ENCODE data around the gene PLCH1. TPM values are rescaled to one million over a fixed set of nuclear protein-coding genes. Genes with fewer than 3 reads are reported as not detected.

The PLCH1 gene
- total RNA-seq, 1 experiment from 2014 or later, result 4.1 TPM

DNA sequence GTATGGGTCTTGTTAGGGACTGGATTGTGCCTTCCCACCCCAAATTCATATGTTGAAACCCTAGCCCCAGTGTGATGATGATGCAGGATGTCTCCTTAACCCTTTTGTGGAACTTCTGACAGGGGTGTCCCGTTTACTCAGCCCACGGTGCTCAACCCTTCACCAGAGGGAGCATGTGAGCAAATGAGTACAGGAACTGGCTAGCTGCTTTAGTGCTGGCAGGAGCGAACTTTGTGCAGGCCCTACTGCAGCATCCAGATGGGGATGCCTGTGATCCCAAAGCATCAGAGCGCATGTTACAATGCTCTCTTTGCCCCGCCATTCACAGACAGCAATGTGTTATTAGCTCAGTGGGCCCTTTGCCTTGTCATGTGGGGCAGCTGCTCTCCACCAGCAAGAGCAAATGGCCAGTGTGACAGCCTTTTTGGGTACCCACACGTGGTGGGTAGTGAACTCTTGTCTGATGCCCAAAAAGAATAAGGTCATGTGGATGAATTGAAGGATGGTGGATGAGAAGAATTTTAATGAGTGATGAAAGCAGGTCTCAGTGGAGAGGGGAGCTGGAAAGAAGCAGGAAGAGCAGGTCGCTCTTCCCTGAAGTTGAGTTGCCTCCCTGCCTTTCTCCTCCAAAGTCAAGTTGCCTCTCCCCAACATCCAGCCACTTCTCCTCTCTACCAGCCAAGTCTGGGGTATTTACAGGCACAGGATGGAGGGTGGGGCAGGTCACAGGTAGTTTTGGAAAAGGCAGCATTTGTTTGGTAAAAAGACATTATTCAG, 388.1 kb downstream of the PLCH1 start:
- H3K36me3 ChIP-seq (ENCODE audit: low read depth, low read length), result no peaks in the 10 kb centered on the region
- H3K4me3 ChIP-seq (ENCODE audit: low read length), result no peak overlapping the region
- no peaks in the 10 kb centered on the region for H3K27me3 ChIP-seq (ENCODE audit: low read length)
- H3K27ac ChIP-seq (ENCODE audit: low read length), result no peak overlapping the region
- no peak overlapping the region for H3K4me2 ChIP-seq (ENCODE audit: low read length)
- intact Hi-C loops (cut with micrococcal nuclease), result loop anchor here (10.0 kb wide), 1 partner anchor 498 kb away; the partner anchor contains the start of gene SLC33A1
- CTCF ChIA-PET, result interaction anchor here (0.5 to 1.0 kb wide), 2 partner anchors 338 to 345 kb away, joined by 3 to 6 read pairs; no protein-coding TSS in a partner anchor
- H3K9me2 ChIP-seq (replicated peaks; ENCODE audit: low read length), result no peaks in the 10 kb centered on the region
- POLR2A ChIA-PET (ENCODE audit: unreplicated experiment), result no interaction called here
- TF ChIP-seq, protein P1, sequence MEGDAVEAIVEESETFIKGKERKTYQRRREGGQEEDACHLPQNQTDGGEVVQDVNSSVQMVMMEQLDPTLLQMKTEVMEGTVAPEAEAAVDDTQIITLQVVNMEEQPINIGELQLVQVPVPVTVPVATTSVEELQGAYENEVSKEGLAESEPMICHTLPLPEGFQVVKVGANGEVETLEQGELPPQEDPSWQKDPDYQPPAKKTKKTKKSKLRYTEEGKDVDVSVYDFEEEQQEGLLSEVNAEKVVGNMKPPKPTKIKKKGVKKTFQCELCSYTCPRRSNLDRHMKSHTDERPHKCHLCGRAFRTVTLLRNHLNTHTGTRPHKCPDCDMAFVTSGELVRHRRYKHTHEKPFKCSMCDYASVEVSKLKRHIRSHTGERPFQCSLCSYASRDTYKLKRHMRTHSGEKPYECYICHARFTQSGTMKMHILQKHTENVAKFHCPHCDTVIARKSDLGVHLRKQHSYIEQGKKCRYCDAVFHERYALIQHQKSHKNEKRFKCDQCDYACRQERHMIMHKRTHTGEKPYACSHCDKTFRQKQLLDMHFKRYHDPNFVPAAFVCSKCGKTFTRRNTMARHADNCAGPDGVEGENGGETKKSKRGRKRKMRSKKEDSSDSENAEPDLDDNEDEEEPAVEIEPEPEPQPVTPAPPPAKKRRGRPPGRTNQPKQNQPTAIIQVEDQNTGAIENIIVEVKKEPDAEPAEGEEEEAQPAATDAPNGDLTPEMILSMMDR (conservative IDR thresholded peaks at IDR 0.05; ENCODE audit: low read depth, low read length), result peak; percentile 45; the same call in 1 of the 2 replicates
- no peak for TF ChIP-seq EZH2 (IDR thresholded peaks at IDR 0.05; ENCODE audit: low read length, unreplicated experiment)
- H3K4me1 ChIP-seq (ENCODE audit: insufficient read depth, low read length), result no peaks in the 10 kb centered on the region
- peak; percentile 23 for DNase-seq
- H3K9me3 ChIP-seq (ENCODE audit: low read length), result no peaks in the 10 kb centered on the region
- no peaks in the 10 kb centered on the region for H3F3A ChIP-seq (ENCODE audit: low read length, unreplicated experiment)
- ATAC-seq, result peak; percentile 52
- no peaks in the 10 kb centered on the region for H3K79me2 ChIP-seq (ENCODE audit: low read length)
- no peak overlapping the region for H2AFZ ChIP-seq (ENCODE audit: low read length)
- no peak overlapping the region for H3K9ac ChIP-seq (ENCODE audit: low read length)
- no TSS peak for BruUV-seq (replicated peaks)
- no peaks in the 10 kb centered on the region for H4K20me1 ChIP-seq (ENCODE audit: low read length)

DNA sequence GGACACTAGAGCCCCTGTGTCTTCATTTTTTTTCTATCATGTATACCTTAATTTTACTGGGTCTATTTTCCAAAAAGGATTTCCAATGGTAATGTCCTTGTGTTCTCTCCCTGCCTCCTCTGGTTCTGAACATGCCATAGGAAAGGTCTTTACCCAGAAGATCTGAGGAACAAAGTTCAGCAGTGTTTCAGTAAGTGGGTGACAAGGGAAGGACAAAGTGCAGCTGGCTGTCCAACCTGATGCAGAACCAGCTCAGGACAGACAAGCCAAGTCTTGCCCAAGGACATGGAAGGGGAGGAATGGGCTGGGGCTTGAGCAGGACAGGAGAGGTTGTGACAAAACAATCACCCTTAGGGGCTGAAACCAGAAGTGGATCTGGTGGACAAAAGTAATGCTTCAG, 390.2 kb downstream of the PLCH1 start:
- intact Hi-C loops (cut with micrococcal nuclease), result loop anchor here (10.0 kb wide), 1 partner anchor 500 kb away; the partner anchor contains the start of gene SLC33A1
- H3K27ac ChIP-seq (ENCODE audit: low read length), result no peak overlapping the region
- H3F3A ChIP-seq (ENCODE audit: low read length, unreplicated experiment), result no peaks in the 10 kb centered on the region
- no peak overlapping the region for H3K4me2 ChIP-seq (ENCODE audit: low read length)
- H3K9me3 ChIP-seq (ENCODE audit: low read length), result no peaks in the 10 kb centered on the region
- POLR2A ChIA-PET (ENCODE audit: unreplicated experiment), result no interaction called here
- no peaks in the 10 kb centered on the region for H3K9me2 ChIP-seq (replicated peaks; ENCODE audit: low read length)
- no TSS peak for BruUV-seq (replicated peaks)
- no peak overlapping the region for H3K4me3 ChIP-seq (ENCODE audit: low read length)
- TF ChIP-seq, protein P1 (conservative IDR thresholded peaks at IDR 0.05; ENCODE audit: low read depth, low read length), result no peak
- TF ChIP-seq EZH2phosphoT487 (IDR thresholded peaks at IDR 0.05; ENCODE audit: borderline replicate concordance, low read length), result no peak
- no peak for TF ChIP-seq EZH2 (IDR thresholded peaks at IDR 0.05; ENCODE audit: low read length, unreplicated experiment)
- ATAC-seq (no peak), DNase-seq (no peak)
- H4K20me1 ChIP-seq (ENCODE audit: low read length), result no peaks in the 10 kb centered on the region
- H3K4me1 ChIP-seq (ENCODE audit: insufficient read depth, low read length), result peaks cover 3% of the 10 kb centered on the region; the same call in 1 of the 2 replicates
- no peaks in the 10 kb centered on the region for H3K36me3 ChIP-seq (ENCODE audit: low read depth, low read length)
- CTCF ChIA-PET, result interaction anchor here (0.7 kb wide), 1 partner anchor 348 kb away, joined by 3 read pairs; no protein-coding TSS in a partner anchor
- no peak overlapping the region for H3K9ac ChIP-seq (ENCODE audit: low read length)
- no peaks in the 10 kb centered on the region for H3K27me3 ChIP-seq (ENCODE audit: low read length)
- H3K79me2 ChIP-seq (ENCODE audit: low read length), result no peaks in the 10 kb centered on the region
- H2AFZ ChIP-seq (ENCODE audit: low read length), result no peak overlapping the region
